K562 (cell line): ENCODE measurements around the gene SF3B4. TPM values are rescaled to one million over a fixed set of nuclear protein-coding genes. Genes with fewer than 3 reads are reported as not detected.

Source experiments
- BRD9 ChIP-seq: fragments of 450-650 bp; IDR thresholded peaks from 2 replicates; pipeline ENCODE4 v1.6.1; 2018; ENCODE audit warnings: low read depth; ENCODE audit not compliant: partially characterized antibody
- E2F4 ChIP-seq: sonication (generic); formaldehyde crosslinking; IDR thresholded peaks from 2 replicates; pipeline ENCODE4 v1.8.0; 2022; ENCODE audit warnings: mild to moderate bottlenecking, low read depth, missing genetic modification reagents
- FOXM1 ChIP-seq, 2 experiments: fragments of 450-650 bp in 1 of 2; sonication (generic) in 1 of 2; formaldehyde crosslinking in 1 of 2; IDR thresholded peaks; 2 replicates each; pipeline versions ENCODE4 v1.6.1 to v1.9.0; 2017 to 2022; ENCODE audit warnings: low read depth in 2 of 2, mild to moderate bottlenecking in 2 of 2, missing genetic modification reagents in 1 of 2, moderate library complexity in 1 of 2
- GATA2 ChIP-seq: sonication (generic); formaldehyde crosslinking; IDR thresholded peaks from 2 replicates; pipeline ENCODE4 v1.4.0; 2020; ENCODE audit warnings: mild to moderate bottlenecking, missing genetic modification reagents
- HCFC1 ChIP-seq: IDR thresholded peaks from 2 replicates; pipeline ENCODE4 v1.6.1; 2012; ENCODE audit warnings: low read depth, low read length, improper control_type of control experiment
- HEY1 ChIP-seq: fragments of 250-450 bp; sonication (Bioruptor Pico); IDR thresholded peaks from 2 replicates; pipeline ENCODE4 v1.5.0; 2020; ENCODE audit warnings: mild to moderate bottlenecking, moderate library complexity, borderline replicate concordance
- MXD1 ChIP-seq: fragments of 250-450 bp; sonication (Bioruptor Pico); IDR thresholded peaks from 2 replicates; pipeline ENCODE4 v1.8.0; 2021; ENCODE audit warnings: borderline replicate concordance, mild to moderate bottlenecking, moderate library complexity; ENCODE audit not compliant: poor library complexity, severe bottlenecking
- NFATC3 ChIP-seq: fragments of 450-650 bp; IDR thresholded peaks from 2 replicates; pipeline ENCODE4 v1.6.1; 2017; ENCODE audit warnings: mild to moderate bottlenecking
- PHF21A ChIP-seq: fragments of 450-650 bp; IDR thresholded peaks from 2 replicates; pipeline ENCODE4 v1.6.1; 2017; ENCODE audit warnings: low read depth, borderline replicate concordance
- PRPF4 ChIP-seq: fragments of 200-400 bp; formaldehyde crosslinking; IDR thresholded peaks from one replicate; pipeline ENCODE4 v1.6.1; 2017; ENCODE audit warnings: low read length, low read depth, mild to moderate bottlenecking; ENCODE audit not compliant: insufficient read depth, poor library complexity, severe bottlenecking
- RB1 ChIP-seq: fragments of 450-650 bp; IDR thresholded peaks from 2 replicates; pipeline ENCODE4 v1.6.1; 2017; ENCODE audit warnings: low read depth, mild to moderate bottlenecking
- RFX7 ChIP-seq: fragments of 250-450 bp; sonication (Bioruptor Pico); IDR thresholded peaks from 2 replicates; pipeline ENCODE4 v1.5.1; 2021; ENCODE audit warnings: mild to moderate bottlenecking
- RNF219 ChIP-seq: fragments of 250-450 bp; sonication (Bioruptor Pico); IDR thresholded peaks from 2 replicates; pipeline ENCODE4 v1.5.0; 2022; ENCODE audit warnings: mild to moderate bottlenecking
- STAG1 ChIP-seq: sonication (generic); formaldehyde crosslinking; IDR thresholded peaks from 2 replicates; pipeline ENCODE4 v1.5.0; 2020; ENCODE audit warnings: missing genetic modification reagents, borderline replicate concordance
- U2AF2 ChIP-seq: fragments of 200-400 bp; formaldehyde crosslinking; optimal IDR thresholded peaks from 2 replicates; pipeline ENCODE3; 2017; ENCODE audit warnings: low read depth, mild to moderate bottlenecking, low read length
- XRCC5 ChIP-seq: fragments of 200-400 bp; formaldehyde crosslinking; IDR thresholded peaks from 2 replicates; pipeline ENCODE4 v1.6.1; 2017; ENCODE audit warnings: low read depth, mild to moderate bottlenecking, low read length
- ZNF280B ChIP-seq: fragments of 250-450 bp; sonication (Bioruptor Pico); IDR thresholded peaks from 2 replicates; pipeline ENCODE4 v1.5.1; 2021; ENCODE audit warnings: mild to moderate bottlenecking
- ZNF398 ChIP-seq: fragments of 250-450 bp; sonication (Bioruptor Pico); IDR thresholded peaks from 2 replicates; pipeline ENCODE4 v1.8.0; 2021; ENCODE audit warnings: moderate library complexity, mild to moderate bottlenecking, inconsistent platforms
- ZNF696 ChIP-seq: fragments of 250-450 bp; sonication (Bioruptor Pico); conservative IDR thresholded peaks from 2 replicates; pipeline ENCODE4 v1.4.0; 2020; ENCODE audit warnings: mild to moderate bottlenecking, moderate library complexity
- polyA plus RNA-seq, 8 experiments: library from polyadenylated mRNA; depleted of rRNA in 4 of 8; stranded (reverse) in 5 of 8; unstranded in 3 of 8; fragments of >200 nt; fragmentation: Nextera tagmentation in 2 of 8; fragmentation: Illumina TruSeq in 1 of 8; extraction: Ambion mirVana in 2 of 8; extraction: Trizol in 1 of 8; gene quantifications; 2 replicates each; pipeline versions ENCODE4 v1.2.1 to v1.2.3, GENCODE V29; 2011 to 2014; ENCODE audit warnings: inconsistent platforms in 1 of 8, missing spikeins in 1 of 8
- total RNA-seq, 7 experiments: library from RNA; depleted of rRNA in 6 of 7; stranded (reverse); fragments of >200 nt in 6 of 7; fragmentation: Illumina TruSeq in 2 of 7; extraction: Trizol in 2 of 7; gene quantifications; 2 replicates each; pipeline versions ENCODE4 v1.2.1 to v1.2.3, GENCODE V29; 2011 to 2021; ENCODE audit warnings: low replicate concordance in 1 of 7

Gene SF3B4
- total and polyA plus RNA-seq, 9 of the 15 experiments (the other 6 are each of a cell fraction or from before 2014, with no cell fraction given), result 3.0 to 88.0 (median 26.1) TPM

GRCh38 chr1:149886396-149887195 lies 41.0 kb downstream of the SF3B4 start (continued):
- TF ChIP-seq RNF219 (CRISPR knock-in tag) (no peak), GATA2 (0 out of 2 replicates have a peak, but pooled peaks have one; percentile 17), ZNF398 (CRISPR knock-in tag) (no peak), RB1 (peak; percentile 77), ZNF696 (no peak), RFX7 (no peak), U2AF2 (no peak), ZNF280B (CRISPR knock-in tag) (no peak), PRPF4 (peak; percentile 94), HEY1 (CRISPR knock-in tag) (no peak), E2F4 (CRISPR knock-in tag) (peak; percentile 84; the same call in 1 of the 2 replicates), FOXM1 (IDR thresholded peaks at IDR 0.05; ENCODE audit: low read depth) (no peak), FOXM1 (CRISPR knock-in tag; IDR thresholded peaks at IDR 0.05; ENCODE audit: low read depth) (peak; percentile 84; the same call in 1 of the 2 replicates), HCFC1 (no peak; the same call in 1 of the 2 replicates), MXD1 (CRISPR knock-in tag) (no peak), XRCC5 (no peak; the same call in none of the 2 replicates), STAG1 (CRISPR knock-in tag) (no peak), NFATC3 (no peak), BRD9 (no peak), PHF21A (0 out of 2 replicates have a peak, but pooled peaks have one; percentile 35)
